ENCODE data around the gene NAT8.
"Not testable (repeated sequence)": the region's sequence is repeated elsewhere in the genome, so short reads cannot be mapped to it uniquely, and the experiment has no call there.

The NAT8 gene, protein sequence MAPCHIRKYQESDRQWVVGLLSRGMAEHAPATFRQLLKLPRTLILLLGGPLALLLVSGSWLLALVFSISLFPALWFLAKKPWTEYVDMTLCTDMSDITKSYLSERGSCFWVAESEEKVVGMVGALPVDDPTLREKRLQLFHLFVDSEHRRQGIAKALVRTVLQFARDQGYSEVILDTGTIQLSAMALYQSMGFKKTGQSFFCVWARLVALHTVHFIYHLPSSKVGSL

DNA sequence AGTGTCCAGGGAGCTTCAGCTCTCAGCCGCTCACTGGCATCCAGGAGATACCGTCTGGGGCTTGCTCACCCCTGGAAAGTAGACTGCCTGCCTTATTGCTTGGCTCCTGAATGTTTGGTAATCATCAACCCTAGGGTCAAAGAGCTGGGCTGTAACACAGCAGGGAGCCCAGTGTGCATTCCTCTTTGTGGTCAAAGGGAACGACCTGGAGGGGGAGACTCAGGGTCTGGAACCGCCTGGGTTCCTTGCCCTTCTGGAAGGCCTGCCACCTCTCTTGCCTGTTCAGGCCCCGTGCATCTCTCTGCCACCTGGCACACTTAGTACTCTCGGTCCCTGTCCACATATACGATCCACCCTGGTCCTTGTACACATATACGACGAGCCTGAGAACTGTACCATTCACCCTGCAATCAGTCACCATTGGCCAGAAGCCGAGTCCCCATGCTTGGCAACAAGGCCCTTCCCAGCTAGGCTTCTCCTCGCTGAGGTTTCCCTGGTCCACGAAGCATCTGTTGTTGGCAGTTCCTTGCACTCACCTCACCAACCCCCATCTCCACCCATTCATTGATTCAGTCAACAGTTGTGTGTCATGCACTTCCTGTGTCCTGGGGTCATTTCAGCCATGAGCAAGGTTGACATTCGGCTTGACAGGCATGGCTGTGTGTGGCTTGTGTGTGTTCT lies at the start of gene NAT8:
Gene NAT8 (minus strand): TSS at position 85 of the 681 bp plus-strand sequence. CDS start 794 bp downstream, outside the sequence.
- DNase-seq, result no peak

DNA sequence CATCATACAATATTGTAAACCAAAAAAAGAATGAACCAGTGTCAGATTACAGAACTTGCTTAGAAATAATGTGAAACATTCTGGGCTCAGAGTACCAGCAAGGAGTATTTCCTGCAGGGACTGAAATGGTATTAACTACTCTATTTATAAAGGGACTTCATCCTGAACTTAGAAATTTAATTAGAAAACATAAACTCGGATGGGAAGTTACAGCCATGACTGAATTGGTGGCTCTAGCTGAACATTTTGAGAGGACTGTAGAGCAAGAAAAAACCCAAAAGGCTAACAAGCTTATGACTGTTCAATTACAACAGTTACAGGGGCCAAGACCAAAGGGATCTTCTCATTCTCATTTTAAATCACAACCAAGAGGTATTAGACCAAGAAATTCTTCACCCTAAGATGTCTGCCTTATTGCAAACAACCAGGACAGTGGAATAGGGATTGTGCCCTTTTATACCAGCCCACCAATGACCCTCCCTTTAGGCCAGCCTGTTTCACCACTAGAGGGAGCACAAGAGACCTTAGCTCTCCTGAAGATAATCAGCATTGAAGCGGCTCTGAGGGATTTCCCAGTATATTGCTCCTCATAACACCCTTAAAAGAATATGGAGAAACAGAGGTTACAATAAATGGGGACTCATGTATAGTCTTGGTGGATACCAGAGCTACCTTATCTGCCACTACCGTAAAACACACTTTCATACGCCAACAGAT lies 48.3 kb upstream of the NAT8 start:
- DNase-seq, result not testable (repeated sequence)

DNA sequence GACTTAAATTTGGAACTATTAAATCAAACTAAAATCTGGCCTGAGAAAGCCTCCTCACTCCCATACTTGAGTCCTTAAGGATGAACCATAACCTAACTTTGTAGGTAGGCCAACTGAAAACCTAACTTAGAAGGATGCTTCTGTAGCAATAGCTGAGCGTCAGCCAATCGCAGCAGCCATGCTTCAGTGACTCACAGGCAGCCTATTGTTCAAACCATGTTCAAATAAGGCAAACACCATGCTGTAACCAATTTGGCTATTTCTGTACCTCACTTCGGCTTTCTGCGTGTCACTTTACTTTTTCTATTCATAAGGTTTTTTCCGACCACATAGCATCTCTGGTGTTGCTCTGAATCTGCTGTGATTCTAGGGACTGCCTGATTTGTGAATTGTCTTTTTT lies 46.3 kb upstream of the NAT8 start:
- not testable (repeated sequence) for DNase-seq

DNA sequence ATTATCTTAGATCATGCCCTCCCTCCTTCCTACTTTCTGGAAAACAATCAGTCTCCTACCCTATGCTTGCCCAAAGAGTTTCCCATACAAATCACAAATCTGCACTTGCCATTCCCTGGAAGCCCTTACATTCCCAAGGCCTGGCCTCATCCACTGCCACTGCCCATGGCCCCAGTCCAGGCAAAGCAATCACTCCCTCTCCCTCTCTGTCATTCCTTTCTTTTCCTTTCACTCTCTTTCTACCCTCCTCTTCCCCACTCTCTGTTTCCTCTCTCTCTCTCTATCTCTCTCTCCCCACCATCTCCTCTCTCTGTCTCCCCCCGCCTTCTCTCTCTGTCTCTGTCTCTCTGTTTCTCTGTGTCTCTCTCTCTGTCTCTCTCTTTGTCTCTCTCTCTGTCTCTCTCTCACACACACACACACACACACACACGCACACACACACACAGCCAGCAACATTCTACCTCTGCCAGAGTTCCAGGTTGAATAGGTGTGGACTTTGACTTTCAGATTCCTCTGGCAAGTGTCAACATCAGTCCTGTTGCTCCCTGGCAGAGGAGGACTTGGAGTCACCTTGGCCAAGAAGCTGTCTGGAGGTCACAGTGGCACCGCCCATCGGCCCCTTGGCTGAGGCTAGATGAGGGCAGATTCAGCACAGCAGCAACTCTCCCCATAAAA lies 43.7 kb upstream of the NAT8 start:
- no peak for DNase-seq

DNA sequence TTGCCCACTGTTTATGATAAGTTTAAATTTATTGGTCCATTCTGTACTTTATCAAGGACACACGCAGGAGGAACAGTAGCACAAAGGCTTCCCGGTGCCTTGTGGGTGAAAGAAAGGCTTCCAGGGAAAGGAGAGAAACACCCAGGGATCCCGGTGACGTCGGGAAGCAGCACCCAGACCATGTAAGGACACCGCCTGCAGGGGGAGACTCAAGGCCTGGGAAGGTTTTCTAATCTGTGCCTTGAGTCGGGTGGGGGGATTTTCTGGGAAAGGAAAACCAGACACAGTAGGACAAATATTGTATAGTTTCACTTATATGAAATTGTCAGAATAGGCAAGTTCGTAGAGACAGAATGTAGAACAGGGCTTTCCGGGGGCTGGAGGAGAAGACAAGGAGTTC lies 42.7 kb upstream of the NAT8 start:
- not testable (repeated sequence) for DNase-seq

DNA sequence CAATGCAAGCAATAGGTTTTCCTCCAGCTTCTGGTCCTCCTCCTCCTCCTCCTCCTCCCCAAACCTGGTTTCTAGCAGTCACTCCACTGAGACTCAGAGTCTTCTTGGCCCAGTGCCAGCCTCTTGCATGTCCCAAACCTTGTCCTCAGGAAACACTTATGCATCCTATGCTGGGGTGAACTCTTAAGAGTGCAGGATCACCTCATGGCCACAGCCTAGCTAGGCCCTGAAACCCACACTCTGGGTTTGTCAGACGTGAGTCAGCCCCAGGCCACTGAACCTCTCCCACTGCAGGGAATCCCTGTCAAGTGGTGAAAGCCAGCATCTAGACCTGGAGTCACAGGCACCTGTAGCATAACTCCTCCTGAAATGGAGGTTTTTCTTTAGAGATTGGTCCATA lies 42.1 kb upstream of the NAT8 start:
- DNase-seq, result not testable (repeated sequence)

DNA sequence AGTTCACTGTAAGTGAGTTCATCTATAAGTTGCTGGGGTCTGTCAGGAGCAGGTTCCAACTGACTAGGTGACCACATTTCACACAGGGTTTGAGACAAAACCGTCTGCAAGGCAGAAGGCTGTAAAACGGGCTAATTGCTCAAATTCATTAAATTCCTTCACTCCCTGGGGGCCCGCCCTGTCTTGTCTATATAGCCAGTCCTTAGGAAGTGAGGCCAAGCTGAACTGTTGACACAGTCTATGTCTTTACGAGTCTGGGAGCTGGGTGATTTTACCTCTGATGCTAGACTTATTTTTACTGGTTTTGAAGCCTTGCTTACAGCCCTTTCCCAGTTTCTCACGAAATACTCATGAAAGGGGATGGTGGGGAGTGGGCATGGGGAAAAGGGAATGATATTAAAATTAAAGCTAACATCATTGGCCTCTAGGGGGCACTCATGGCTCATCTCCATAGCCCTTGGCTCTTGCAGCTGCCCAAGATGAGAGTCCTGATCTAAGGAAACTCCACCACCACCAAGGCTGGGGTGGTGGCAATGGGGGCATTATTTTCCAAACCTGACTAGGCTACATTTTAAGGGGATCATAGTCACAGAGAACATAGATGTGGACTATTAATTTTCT lies 37.8 kb upstream of the NAT8 start:
- peak in 1 of 14 donors; percentile 29 for DNase-seq

DNA sequence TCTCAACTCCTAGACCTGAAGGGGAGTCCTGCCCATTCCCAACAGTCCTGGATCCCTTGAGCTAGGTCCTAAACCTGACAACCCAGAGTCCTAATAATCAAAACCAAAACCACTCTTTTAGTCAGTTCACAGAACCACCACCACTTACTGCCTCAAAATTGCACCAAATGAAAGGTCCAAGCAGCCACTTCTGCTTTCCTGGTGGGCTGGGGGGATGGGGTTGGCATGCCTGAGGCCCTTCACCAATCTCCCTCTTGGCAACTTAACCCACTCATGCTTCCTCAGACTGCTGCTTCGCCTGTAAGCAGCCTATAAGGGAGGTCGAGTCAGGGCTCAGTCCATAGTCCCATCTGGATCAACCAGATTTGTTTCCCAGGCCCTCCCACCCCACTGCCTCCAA lies 37.0 kb upstream of the NAT8 start:
- DNase-seq, result not testable (repeated sequence)

DNA sequence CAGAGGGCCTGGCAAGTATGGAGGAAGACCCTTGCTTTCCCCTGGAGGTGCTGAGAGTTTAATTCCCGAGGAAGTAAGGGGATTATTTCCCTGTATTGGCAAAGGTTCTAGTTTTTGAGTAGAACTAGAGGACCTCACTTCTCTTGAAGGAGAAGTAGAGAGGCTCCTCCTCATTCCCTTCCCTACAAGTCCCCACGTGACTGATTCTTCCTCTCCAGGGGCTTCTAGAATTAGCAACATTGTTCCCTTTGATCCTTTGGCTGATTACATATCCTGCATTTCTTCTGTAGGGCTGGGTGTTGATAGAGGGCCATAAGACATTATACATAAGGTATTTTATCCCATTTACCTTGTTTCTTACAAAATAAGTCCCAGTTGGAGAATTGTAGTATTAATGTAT lies 35.8 kb upstream of the NAT8 start:
- not testable (repeated sequence) for DNase-seq

DNA sequence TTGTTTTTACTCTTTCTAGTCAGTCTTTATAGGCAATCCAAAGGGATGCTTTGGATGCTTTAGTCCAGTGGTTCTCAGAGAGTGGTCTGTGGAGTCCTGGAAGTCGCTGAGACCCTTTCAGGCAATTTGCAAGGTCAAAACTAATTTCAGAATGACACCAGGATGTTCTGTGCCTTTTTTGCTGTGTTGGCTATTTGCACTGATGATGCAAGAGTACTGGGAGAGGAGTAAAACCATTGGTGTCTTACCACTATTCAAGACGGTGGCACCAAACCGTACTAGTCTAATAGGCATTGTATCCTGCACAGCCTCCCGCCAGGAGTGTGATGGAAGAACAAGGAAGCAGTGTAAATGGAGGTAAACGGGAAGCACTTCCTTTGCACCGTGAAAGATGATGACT lies 34.0 kb upstream of the NAT8 start:
- DNase-seq, result not testable (repeated sequence)

DNA sequence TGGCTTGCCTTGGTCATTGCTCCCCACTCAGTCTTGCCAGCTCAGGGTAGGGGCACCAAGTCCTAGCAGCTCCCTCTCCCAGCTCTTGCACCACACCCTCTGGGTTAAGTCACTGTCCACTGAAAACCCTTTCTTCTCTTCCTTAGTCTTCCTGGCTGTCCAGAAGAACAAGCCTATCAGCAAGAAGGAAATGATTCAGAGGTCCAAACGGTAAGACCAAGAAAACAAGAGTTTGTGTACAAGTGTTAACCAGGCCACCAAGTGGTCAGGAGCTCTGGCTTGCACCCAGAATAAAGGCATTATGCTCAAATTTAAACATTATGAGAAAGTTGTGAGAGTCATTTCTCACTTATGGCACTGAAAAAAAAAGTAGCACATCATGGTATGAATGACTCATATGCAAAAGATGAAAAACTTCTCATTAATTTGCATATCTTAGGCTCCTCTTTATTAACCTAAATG lies 32.5 kb upstream of the NAT8 start:
- not testable (repeated sequence) for DNase-seq

DNA sequence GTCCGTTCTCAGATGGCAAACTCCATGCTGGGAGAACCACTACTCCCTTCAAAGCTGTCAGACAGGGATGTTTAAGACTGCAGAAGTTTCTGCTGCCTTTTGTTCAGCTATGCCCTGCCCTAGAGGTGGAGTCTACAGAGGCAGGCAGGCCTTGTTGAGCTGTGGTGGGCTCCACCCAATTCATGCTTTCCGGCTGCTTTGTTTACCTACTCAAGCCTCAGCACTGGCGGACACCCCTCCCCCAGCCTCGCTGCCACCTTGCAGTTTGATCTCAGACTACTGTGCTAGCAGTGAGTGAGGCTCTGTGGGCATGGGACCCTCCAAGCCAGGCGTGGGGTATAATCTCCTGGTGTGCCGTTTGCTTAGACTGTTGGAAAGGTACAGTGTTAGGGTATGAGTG lies 27.8 kb upstream of the NAT8 start:
- not testable (repeated sequence) for DNase-seq

DNA sequence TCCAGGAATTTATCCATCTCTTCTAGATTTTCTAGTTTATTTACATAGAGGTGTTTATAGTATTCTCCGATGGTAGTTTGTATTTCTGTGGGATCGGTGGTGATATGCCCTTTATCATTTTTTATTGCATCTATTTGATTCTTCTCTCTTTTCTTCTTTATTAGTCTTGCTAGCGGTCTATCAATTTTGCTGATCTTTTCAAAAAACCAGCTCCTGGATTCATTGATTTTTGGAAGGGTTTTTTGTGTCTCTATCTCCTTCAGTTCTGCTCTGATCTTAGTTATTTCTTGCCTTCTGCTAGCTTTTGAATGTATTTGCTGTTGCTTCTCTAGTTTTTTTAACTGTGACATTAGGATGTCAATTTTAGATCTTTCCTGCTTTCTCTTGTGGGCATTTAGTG lies 25.0 kb upstream of the NAT8 start:
- DNase-seq, result not testable (repeated sequence)

DNA sequence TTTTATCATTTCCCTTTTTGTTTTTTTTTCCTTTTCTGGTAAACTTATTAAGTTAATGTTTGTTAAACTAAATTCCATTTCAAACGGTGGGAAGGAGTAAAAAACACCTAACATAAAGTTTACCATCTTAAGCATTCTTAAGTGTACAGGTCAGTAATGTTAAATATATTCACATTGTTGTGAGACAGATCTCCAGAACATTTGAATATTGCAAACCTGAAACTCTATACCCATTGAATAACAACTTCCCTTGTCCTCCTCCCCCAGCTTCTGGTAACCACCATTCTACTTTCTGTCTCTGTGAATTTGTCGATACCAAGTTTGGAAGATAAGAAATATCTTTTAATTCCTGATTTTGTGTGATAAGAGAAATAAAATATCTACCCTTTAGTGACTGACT lies 12.0 kb upstream of the NAT8 start:
- no peak for DNase-seq

DNA sequence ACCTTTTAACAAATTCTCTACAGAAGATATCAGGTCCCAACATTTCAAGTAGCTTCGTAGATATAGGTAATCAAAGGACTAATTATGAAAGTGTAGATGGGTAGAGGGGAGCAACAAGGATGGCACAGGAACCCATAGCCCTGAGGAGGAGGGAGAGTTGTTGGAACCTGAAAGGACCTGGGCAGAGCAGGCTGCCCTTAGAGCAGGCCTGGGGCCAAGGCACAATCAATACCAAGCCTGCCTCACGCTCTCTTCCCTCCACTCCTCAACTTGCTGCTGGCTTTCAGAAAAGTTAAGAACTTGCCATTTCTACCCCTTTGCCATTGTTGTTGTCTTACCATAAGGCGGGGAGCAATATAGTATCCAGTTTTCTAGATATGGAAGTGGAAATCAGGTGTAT lies 10.1 kb upstream of the NAT8 start:
- DNase-seq, result no peak

DNA sequence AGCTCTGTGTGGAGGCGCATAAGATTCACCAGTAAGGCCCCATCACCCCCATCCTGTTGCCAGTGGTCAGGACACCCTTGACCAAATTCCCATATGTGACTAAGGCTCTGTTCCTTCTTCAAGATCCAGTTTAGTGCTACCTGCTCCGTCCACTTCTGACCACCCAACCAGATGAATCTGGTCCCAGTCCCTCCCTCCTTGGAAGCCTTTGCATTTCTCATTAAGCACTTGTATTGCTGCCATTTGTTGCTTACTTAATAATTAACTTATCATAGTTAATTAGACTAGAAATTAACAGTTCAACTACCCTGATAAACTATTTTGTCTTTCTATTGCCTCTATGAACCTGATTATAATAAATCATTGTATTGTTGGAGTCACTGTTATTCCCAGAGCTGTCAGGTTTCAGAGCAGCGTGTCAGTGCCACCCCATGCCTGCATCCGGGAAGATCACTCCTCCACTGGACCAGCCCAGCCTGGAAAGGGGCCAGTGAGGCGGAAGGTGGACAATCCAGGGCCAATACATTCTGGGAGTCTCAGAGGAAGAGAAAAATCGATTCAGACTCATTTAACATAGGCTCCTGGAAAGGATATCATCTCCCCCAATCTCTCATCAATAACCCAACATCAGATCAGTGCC lies 9.5 kb upstream of the NAT8 start:
- DNase-seq, result no peak

DNA sequence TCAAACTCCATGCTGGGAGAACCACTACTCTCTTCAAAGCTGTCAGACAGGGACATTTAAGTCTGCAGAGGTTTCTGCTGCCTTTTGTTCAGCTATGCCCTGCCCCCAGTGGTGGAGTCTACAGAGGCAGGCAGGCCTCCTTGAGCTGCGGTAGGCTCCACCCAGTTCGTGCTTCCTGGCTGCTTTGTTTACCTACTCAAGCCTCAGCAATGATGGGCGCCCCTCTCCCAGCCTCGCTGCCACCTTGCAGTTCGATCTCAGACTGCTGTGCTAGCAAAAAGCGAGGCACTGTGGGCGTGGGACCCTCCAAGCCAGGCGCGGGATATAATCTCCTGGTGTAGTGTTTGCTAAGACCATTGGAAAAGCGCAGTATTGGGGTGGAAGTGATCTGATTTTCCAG lies 5.5 kb upstream of the NAT8 start:
- not testable (repeated sequence) for DNase-seq

DNA sequence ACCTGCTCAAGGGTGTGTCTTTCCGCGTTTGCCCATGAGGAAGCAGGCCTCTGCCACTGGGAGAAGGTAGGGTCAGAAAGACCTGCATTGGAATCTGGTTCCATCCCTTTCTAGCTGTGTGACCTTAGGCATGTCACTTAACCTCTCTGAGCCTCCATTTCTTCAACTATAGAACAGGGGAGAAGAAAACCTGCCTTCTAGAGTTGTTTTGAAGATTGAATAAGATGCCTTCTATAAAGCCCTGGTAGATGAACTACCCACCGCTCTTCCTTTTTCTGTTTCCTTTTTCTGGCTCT lies 507 bp downstream of the NAT8 start:
- no peak for DNase-seq

DNA sequence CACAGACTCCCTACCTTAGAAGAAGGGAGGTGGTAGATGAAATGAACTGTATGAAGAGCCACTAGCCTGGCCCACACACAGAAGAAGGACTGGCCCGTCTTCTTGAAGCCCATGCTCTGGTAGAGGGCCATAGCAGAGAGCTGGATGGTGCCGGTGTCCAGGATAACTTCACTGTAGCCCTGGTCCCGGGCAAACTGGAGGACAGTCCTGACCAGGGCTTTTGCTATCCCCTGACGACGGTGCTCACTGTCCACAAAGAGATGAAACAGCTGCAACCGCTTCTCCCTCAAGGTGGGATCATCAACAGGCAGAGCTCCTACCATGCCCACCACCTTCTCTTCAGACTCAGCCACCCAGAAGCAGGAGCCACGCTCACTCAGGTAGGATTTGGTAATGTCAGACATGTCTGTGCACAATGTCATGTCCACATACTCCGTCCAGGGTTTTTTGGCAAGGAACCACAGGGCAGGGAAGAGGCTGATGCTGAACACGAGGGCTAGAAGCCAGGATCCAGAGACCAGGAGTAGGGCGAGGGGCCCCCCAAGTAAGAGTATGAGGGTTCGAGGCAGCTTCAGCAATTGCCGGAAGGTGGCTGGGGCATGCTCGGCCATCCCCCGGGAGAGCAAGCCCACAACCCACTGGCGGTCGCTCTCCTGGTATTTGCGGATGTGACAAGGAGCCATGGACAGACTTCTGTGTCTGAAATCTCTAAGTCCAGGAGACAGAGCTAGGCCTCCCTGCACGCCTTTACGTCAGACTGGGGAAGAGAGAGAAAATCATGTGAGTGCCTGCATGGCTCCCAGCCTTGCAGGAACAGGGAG lies 1.1 kb downstream of the NAT8 start:
- DNase-seq, result no peak

DNA sequence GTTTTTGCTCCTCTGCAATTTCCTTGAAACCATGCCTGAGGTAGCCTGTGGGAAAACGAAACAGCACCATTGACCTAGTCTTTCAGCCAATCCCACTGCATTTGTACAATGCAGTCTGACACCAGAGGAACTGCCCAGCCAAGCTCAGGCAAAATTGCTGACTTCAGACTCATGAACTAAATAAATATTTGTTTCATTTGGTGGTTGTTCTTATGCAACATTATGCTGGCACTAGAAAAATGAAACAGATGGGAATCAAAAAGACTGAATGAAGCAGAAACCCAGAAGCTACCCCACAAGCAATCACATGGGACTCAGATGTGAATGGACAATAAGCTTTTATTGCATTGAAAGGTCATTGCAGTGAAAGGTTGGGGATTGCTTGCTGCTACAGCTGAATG lies 1.7 kb downstream of the NAT8 start:
- peak in 1 of 14 donors; percentile 15 for DNase-seq

DNA sequence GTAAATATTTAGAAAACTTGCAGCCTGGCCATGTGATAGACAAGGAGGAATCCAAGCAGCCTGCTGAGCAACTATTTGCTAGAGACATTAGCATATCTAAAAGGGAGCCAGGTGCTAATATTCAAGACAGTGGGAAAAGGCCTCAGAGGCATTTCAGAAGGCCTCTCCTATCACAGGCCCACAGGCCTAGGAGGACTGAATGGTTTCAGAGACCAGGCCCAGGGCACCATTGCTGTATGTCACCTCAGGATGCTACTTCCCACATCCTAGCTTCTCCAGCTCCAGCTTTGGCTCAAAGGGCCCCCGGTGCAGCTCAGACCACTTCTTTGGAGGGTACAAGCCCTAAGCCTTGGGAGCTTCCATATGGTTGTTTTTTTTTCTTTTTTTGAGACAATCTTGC lies 3.8 kb downstream of the NAT8 start:
- no peak for DNase-seq

Measured in C1 segment of cervical spinal cord (tissue), 14 donors.